Heart left ventricle (tissue), 16 donors: Measurements from ENCODE around the gene CSF3R. TPM values are rescaled to one million over a fixed set of nuclear protein-coding genes. Genes with fewer than 3 reads are reported as not detected.
"Not testable (repeated sequence)": the region's sequence is repeated elsewhere in the genome, so short reads cannot be mapped to it uniquely, and the experiment has no call there.

Experiments
- ATAC-seq, 4 donors: fragments of 200-7000 bp; cut with Tn5 transposase; one replicate each; pipeline ENCODE4 v1.9.1; 2020 to 2022; ENCODE audit warnings: moderate library complexity in 4 of 4, mild to moderate bottlenecking in 3 of 4, moderate number of reproducible peaks in 1 of 4
- DNase-seq, 5 donors: peaks; one replicate each; pipeline ENCODE4 v3.0.0-alpha.2; 2020
- H3K27ac ChIP-seq, 12 donors: fragments of 200-600 bp; sonication (generic) in 4 of 12; one replicate each; pipeline versions ENCODE4 v1.5.0 to v1.8.0; 2016 to 2022; ENCODE audit warnings: mild to moderate bottlenecking in 2 of 12
- H3K27me3 ChIP-seq, 9 donors: fragments of 200-600 bp; sonication (generic) in 2 of 9; one replicate each; pipeline versions ENCODE4 v1.5.1 to v1.8.0; 2016 to 2022; ENCODE audit warnings: mild to moderate bottlenecking in 3 of 9
- H3K36me3 ChIP-seq, 9 donors: fragments of 200-600 bp; sonication (generic) in 2 of 9; one replicate each; pipeline versions ENCODE4 v1.5.0 to v1.8.0; 2018 to 2022; ENCODE audit warnings: mild to moderate bottlenecking in 2 of 9
- H3K4me1 ChIP-seq, 12 donors: fragments of 200-600 bp; sonication (generic) in 4 of 12; one replicate each; pipeline versions ENCODE4 v1.5.0 to v1.8.0; 2016 to 2022; ENCODE audit warnings: mild to moderate bottlenecking in 3 of 12
- H3K4me3 ChIP-seq, 12 donors: fragments of 200-600 bp; sonication (generic) in 4 of 12; one replicate each; pipeline versions ENCODE4 v1.5.0 to v1.8.0; 2017 to 2022; ENCODE audit warnings: mild to moderate bottlenecking in 9 of 12, moderate library complexity in 4 of 12
- H3K9me3 ChIP-seq, 12 donors: fragments of 200-600 bp; sonication (generic) in 4 of 12; one replicate each; pipeline versions ENCODE4 v1.5.0 to v1.8.0; 2016 to 2022; ENCODE audit warnings: mild to moderate bottlenecking in 1 of 12
- POLR2A ChIP-seq, 2 donors: fragments of 450-650 bp; IDR thresholded peaks; one replicate each; pipeline ENCODE4 v1.6.1; 2017; ENCODE audit warnings: antibody characterized with exemption in 2 of 2, mild to moderate bottlenecking in 2 of 2, moderate library complexity in 2 of 2
- WGBS, 4 donors: extraction: QIAGEN DNeasy Blood & Tissue Kit in 2 of 4; methylation state at CpG; one replicate each; pipeline versions ENCODE4 v1.1.5 to v1.1.7; 2013 to 2018; 5-methylcytosine and 5-hydroxymethylcytosine counted together
- intact Hi-C, 10 donors: fragments of 100-400 bp; cut with DNase I; formaldehyde crosslinking; loops; one replicate each; pipeline versions ENCODE4 v1.11.1 to v1.14.2; 2022
- polyA plus RNA-seq, 2 donors: library from polyadenylated mRNA; stranded (reverse); fragments of 200-250 nt; gene quantifications; one replicate each; pipeline ENCODE4 v1.2.3, GENCODE V29; 2013
- total RNA-seq, 9 donors: library from RNA; depleted of rRNA in 2 of 9; stranded (reverse); fragments of >200 nt in 2 of 9; fragmentation: NEBNext Ultra II Directional in 3 of 9; extraction: Animal tissue kit (Norgen Biotek cat#: 25700) in 3 of 9; gene quantifications; one replicate each; pipeline versions ENCODE4 v1.1.0 to v1.2.4, GENCODE V29; 2016 to 2023
- TF ChIP-seq, protein P1 (sequence below), 12 donors: fragments of 200-600 bp; sonication (generic) in 4 of 12; IDR thresholded peaks; one replicate each; pipeline versions ENCODE4 v1.5.0 to v1.8.0; 2018 to 2022; ENCODE audit warnings: antibody characterized with exemption in 12 of 12, mild to moderate bottlenecking in 5 of 12
- donor health status: ischemic (EF 13 %, LVEDD 7.1; RV severe dilation, severe dysfunction).
- donor health status: healthy with polysubstance abuse.
- donor health status: DM: no; HTN: yes; CAD: no.
- donor health status: DM: no; HTN: no; CAD: no.
- donor health status: ischemic (EF 25% LVEDD 6.9; RV normal size, moderate dysfunction).
- donor health status: ischemic (EF 25% LVEDD 5.7; RV mildly dilated, moderate dysfunction).
- donor health status: healthy.
- donor health status: DM: yes; HTN: yes; CAD: no.
- donor health status: ischemic (EF 35%, LVEDD 5.7; RV mildly dilated, moderate dysfunction).
- donor health status: nonischemic (EF 11% LVEDD 7.7; RV severe dilation, severe dysfunction).
- donor health status: DM: yes; HTN: yes; CAD: no.
- donor health status: PGD.
- donor health status: ischemic (EF 29% LVEDD 5.4; RV normal size, mild dysfunction).
- donor health status: nonischemic (EF 23%, LVEDD 6.1; RV moderate dilation, normal function).

CSF3R gene
- total and polyA plus RNA-seq, 11 donors = 1.5 to 22.7 (median 4.1) TPM

DNA sequence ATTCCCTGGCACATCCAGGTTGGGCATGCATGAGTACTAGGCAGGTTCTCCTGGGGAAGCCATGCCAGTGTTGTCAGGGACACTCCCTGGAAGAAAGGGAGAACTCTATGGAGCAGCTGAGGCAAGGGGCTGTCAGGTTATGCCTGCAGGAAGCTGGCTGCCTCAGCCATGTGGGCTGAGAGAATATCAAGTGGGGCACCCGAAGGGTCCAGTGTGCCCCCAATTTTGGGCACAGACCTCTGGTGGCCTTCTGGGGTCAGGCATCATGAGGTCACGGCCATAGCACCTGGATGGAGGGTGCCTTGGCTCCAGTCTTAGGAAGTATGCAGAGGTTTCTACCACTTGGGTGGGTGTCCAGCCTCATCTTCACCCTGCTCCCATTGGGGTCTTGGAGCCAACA is 2.6 kb downstream of the CSF3R start:
- Histone ChIP-seq H3K27ac (no peak overlapping the region), H3K9me3 (no peaks in the 10 kb centered on the region), H3K4me1 (peaks cover 0 to 38% (median 4%) of the 10 kb centered on the region in 12 donors), H3K36me3 (peaks cover 0 to 6% (median 0%) of the 10 kb centered on the region in 9 donors), H3K4me3 (no peak overlapping the region), H3K27me3 (peaks cover 0 to 8% (median 0%) of the 10 kb centered on the region in 9 donors)
- intact Hi-C loops = no loop called here
- WGBS, 4 donors = 89 to 95% (median 91%) methylated on average over 2 of the region's 2 CpGs; no CpG with 5 or more reads in 1 of the 4 donors
- no peak for ATAC-seq
- no peak for DNase-seq
- TF ChIP-seq, protein P1, sequence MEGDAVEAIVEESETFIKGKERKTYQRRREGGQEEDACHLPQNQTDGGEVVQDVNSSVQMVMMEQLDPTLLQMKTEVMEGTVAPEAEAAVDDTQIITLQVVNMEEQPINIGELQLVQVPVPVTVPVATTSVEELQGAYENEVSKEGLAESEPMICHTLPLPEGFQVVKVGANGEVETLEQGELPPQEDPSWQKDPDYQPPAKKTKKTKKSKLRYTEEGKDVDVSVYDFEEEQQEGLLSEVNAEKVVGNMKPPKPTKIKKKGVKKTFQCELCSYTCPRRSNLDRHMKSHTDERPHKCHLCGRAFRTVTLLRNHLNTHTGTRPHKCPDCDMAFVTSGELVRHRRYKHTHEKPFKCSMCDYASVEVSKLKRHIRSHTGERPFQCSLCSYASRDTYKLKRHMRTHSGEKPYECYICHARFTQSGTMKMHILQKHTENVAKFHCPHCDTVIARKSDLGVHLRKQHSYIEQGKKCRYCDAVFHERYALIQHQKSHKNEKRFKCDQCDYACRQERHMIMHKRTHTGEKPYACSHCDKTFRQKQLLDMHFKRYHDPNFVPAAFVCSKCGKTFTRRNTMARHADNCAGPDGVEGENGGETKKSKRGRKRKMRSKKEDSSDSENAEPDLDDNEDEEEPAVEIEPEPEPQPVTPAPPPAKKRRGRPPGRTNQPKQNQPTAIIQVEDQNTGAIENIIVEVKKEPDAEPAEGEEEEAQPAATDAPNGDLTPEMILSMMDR (IDR thresholded peaks at IDR 0.05) = no peak
- TF ChIP-seq POLR2A (IDR thresholded peaks at IDR 0.05) = no peak

DNA sequence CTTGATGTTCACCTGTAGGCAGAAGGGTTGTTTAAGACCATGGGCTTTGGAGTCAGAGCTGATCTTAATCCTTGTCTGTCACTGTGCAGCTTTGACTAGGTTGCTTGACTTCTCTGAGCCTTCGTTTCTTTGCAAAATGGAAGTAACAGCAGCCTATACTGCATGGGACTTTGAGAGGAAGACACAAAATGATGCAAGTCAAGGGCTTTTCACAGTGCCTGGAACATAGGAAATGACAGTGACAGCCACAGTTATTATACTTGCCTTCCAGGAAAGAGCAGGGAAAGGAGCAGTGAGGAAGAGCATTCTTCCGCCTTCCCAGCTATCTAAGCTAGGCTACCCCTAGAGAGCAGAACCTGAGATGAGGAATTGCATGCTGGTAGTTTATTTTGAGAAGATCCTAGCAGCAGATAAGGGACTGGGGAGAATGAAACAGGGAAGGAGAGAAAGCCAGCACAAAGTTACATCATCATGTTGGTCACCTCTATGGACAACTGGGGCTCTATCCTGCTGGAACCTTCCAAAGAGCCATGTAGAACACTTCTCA is 3.1 kb downstream of the CSF3R start:
- Histone ChIP-seq H3K36me3 (peaks cover 0 to 6% (median 0%) of the 10 kb centered on the region in 9 donors), H3K9me3 (no peaks in the 10 kb centered on the region), H3K27me3 (peaks cover 0 to 8% (median 0%) of the 10 kb centered on the region in 9 donors), H3K27ac (no peak overlapping the region), H3K4me1 (peaks cover 0 to 34% (median 4%) of the 10 kb centered on the region in 12 donors), H3K4me3 (no peak overlapping the region)
- WGBS, 4 donors = 66 to 83% (median 79%) methylated on average over 2 of the region's 2 CpGs
- intact Hi-C loops = no loop called here
- ATAC-seq = no peak
- no peak for TF ChIP-seq POLR2A (IDR thresholded peaks at IDR 0.05)
- TF ChIP-seq, protein P1 (IDR thresholded peaks at IDR 0.05) = no peak
- no peak for DNase-seq

DNA sequence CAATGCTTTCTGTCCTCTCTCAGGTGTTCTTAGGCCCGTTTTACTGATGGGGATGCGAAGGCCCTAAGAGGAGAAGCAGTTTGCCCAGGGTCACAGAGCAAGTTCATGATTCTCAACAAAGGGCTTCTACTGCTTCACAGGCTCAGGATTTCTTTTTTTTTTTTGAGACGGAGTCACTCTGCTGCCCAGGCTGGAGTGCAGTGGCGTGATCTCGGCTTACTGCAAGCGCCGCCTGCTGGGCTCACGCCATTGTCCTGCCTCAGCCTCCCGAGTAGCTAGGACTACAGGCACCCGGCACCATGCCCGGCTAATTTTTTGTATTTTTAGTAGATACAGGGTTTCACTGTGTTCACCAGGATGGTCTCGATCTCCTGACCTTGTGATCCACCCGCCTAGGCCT is 5.1 kb downstream of the CSF3R start:
- H3K27me3 ChIP-seq, intact Hi-C loops: not testable (repeated sequence)
- WGBS, 4 donors = 76 to 88% (median 83%) methylated on average over 13 of the region's 13 CpGs

DNA sequence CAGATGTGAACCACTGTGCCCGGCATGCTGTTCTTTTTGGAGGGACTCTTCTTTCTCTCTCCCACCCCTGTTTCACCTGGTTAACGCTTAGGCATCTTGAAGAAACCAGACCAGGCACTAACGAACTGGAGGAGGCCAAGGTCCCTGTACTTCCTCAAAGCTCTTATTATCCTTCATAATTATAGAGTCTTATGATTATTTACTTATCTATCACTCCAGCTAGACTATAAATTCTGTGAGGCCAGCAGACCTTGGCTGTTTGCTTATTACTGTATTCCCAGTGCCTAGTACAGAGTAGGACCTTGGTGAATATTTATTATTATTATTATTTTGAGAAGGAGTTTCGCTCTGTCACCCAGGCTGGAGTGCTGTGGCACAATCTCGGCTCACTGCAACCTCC is 5.8 kb downstream of the CSF3R start:
- H3K9me3 ChIP-seq = no peaks in the 10 kb centered on the region
- H3K4me1 ChIP-seq = peaks cover 0 to 22% (median 4%) of the 10 kb centered on the region in 12 donors
- ATAC-seq = no peak
- no peak overlapping the region for H3K27ac ChIP-seq
- 82 to 88% (median 86%) methylated on average over 5 of the region's 5 CpGs for WGBS, 4 donors
- DNase-seq = no peak
- H3K4me3 ChIP-seq = no peak overlapping the region
- TF ChIP-seq, protein P1 (IDR thresholded peaks at IDR 0.05) = no peak
- TF ChIP-seq POLR2A (IDR thresholded peaks at IDR 0.05) = no peak
- peaks cover 0 to 8% (median 0%) of the 10 kb centered on the region in 9 donors for H3K27me3 ChIP-seq
- peaks cover 0 to 6% (median 0%) of the 10 kb centered on the region in 9 donors for H3K36me3 ChIP-seq
- intact Hi-C loops = no loop called here

More for the DNA sequence above, 5.1 kb downstream of the CSF3R start:
- not testable (repeated sequence) for H3K27ac ChIP-seq, DNase-seq, H3K36me3 ChIP-seq, ATAC-seq, H3K4me3 ChIP-seq, H3K9me3 ChIP-seq
- H3K4me1 ChIP-seq = peaks cover 0 to 23% (median 4%) of the 10 kb centered on the region in 12 donors
